Prostate gland (tissue), 2 donors: ENCODE data around the gene CLTB. TPM values are rescaled to one million over a fixed set of nuclear protein-coding genes. Genes with fewer than 3 reads are reported as not detected.

ENCODE experiments used
- DNase-seq: peaks from one replicate; pipeline ENCODE4 v3.0.0-alpha.2; 2019; ENCODE audit warnings: low spot score
- H3K27ac ChIP-seq, 2 donors: fragments of 200-600 bp; sonication (generic); 2 replicates each; pipeline ENCODE4 v1.5.1; 2017 to 2019
- H3K27me3 ChIP-seq: fragments of 200-600 bp; sonication (generic); replicated peaks from 2 replicates; pipeline ENCODE4 v1.5.1; 2019; ENCODE audit not compliant: insufficient read depth
- H3K36me3 ChIP-seq, 2 donors: fragments of 200-600 bp; sonication (generic); 1 replicate in 1 of 2; 2 replicates in 1 of 2; pipeline versions ENCODE4 v1.5.1 to v1.8.1; 2017 to 2019
- H3K4me1 ChIP-seq: fragments of 200-600 bp; sonication (generic); replicated peaks from 2 replicates; pipeline ENCODE4 v1.5.1; 2019
- H3K4me3 ChIP-seq, 2 donors: fragments of 200-600 bp; sonication (generic); 2 replicates each; pipeline ENCODE4 v1.5.1; 2017 to 2019
- H3K9me3 ChIP-seq: fragments of 200-600 bp; sonication (generic); 2 replicates; pipeline ENCODE4 v1.5.1; 2017
- POLR2A ChIP-seq: fragments of 450-650 bp; IDR thresholded peaks from one replicate; pipeline ENCODE4 v1.6.1; 2016; ENCODE audit warnings: antibody characterized with exemption, mild to moderate bottlenecking
- POLR2AphosphoS5 ChIP-seq: sonication (generic); formaldehyde crosslinking; IDR thresholded peaks from one replicate; pipeline ENCODE4 v1.6.1; 2017; ENCODE audit warnings: antibody characterized with exemption
- WGBS: methylation state at CpG from one replicate; pipeline ENCODE4 v1.1.5; 2018; 5-methylcytosine and 5-hydroxymethylcytosine counted together
- intact Hi-C: fragments of 100-400 bp; cut with DNase I; formaldehyde crosslinking; loops from one replicate; pipeline ENCODE4 v1.14.2; 2022
- total RNA-seq, 2 donors: library from RNA; depleted of rRNA; stranded (reverse); fragments of >200 nt; gene quantifications; one replicate each; pipeline ENCODE4 v1.1.0, GENCODE V29; 2016
- TF ChIP-seq, protein P1 (sequence below), 4 experiments: fragments of 200-600 bp in 2 of 4; fragments of 450-650 bp in 2 of 4; sonication (generic) in 2 of 4; IDR thresholded peaks; 1 replicate in 3 of 4; 2 replicates in 1 of 4; pipeline ENCODE4 v1.5.1; 2016 to 2019; ENCODE audit warnings: antibody characterized with exemption in 4 of 4, mild to moderate bottlenecking in 2 of 4, moderate library complexity in 2 of 4

The CLTB gene
- total RNA-seq, 2 donors from 2014 or later, result 105 to 125 TPM

DNA sequence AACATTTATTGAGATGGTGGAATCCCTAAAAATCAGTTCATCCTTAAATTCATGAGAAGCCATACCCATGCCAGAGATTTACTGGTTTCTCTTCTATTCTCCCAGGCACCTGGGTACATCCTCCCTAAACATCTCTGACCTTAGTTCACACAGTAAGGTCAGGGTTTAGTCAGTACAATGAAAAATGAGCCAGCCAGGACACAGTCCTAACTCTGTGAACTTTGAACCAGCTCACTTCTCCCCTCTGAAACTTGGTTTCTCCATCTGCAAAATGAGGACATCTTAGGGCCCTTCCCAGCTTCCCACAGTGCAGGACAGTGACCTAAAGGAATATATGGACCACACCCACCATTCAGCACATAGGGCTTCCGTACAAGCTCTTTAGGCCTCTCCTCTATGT, 29.8 kb downstream of the CLTB start:
- no peak overlapping the region for H3K27ac ChIP-seq
- intact Hi-C loops, result no loop called here
- no peak overlapping the region for H3K4me3 ChIP-seq
- no peaks in the 10 kb centered on the region for H3K27me3 ChIP-seq
- TF ChIP-seq POLR2A (no peak), POLR2AphosphoS5 (no peak)
- TF ChIP-seq, protein P1, sequence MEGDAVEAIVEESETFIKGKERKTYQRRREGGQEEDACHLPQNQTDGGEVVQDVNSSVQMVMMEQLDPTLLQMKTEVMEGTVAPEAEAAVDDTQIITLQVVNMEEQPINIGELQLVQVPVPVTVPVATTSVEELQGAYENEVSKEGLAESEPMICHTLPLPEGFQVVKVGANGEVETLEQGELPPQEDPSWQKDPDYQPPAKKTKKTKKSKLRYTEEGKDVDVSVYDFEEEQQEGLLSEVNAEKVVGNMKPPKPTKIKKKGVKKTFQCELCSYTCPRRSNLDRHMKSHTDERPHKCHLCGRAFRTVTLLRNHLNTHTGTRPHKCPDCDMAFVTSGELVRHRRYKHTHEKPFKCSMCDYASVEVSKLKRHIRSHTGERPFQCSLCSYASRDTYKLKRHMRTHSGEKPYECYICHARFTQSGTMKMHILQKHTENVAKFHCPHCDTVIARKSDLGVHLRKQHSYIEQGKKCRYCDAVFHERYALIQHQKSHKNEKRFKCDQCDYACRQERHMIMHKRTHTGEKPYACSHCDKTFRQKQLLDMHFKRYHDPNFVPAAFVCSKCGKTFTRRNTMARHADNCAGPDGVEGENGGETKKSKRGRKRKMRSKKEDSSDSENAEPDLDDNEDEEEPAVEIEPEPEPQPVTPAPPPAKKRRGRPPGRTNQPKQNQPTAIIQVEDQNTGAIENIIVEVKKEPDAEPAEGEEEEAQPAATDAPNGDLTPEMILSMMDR (IDR thresholded peaks at IDR 0.05), result no peak
- DNase-seq, result no peak
- H3K4me1 ChIP-seq, result no peaks in the 10 kb centered on the region
- H3K9me3 ChIP-seq, result no peaks in the 10 kb centered on the region
- WGBS, result 100% methylated on average over 1 of the region's 1 CpG
- peaks cover 0 to 4% of the 10 kb centered on the region in 2 donors for H3K36me3 ChIP-seq

DNA sequence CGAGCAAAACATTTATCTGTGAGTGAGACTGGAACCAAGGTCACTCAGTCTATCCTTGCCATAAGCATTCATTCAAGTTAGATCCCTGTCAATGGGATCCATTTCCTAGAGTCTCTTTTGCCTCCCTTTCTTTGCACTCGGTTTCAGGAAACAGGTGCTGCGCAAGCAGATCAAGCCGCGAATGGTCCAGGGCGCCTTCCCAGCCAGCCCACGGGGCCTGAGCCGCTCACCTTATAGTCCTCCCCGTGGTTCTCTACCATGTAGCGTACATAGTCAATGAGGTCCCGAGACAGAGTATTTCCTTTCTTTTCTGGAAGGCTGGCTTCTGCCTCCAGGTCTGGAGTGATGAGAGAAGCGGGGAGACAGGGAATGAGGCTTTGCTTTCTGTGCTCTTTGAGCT, 31.3 kb downstream of the CLTB start:
- no peak for DNase-seq
- no peaks in the 10 kb centered on the region for H3K9me3 ChIP-seq
- 90% methylated on average over 12 of the region's 12 CpGs for whole genome bisulfite sequencing
- H3K4me1 ChIP-seq, result no peaks in the 10 kb centered on the region
- no peak overlapping the region for H3K4me3 ChIP-seq
- no peak for TF ChIP-seq POLR2A
- TF ChIP-seq, protein P1 (IDR thresholded peaks at IDR 0.05), result no peak
- no peak for TF ChIP-seq POLR2AphosphoS5
- H3K36me3 ChIP-seq, result peaks cover 0 to 4% of the 10 kb centered on the region in 2 donors
- H3K27me3 ChIP-seq, result no peaks in the 10 kb centered on the region
- intact Hi-C loops, result no loop called here
- no peak overlapping the region for H3K27ac ChIP-seq

DNA sequence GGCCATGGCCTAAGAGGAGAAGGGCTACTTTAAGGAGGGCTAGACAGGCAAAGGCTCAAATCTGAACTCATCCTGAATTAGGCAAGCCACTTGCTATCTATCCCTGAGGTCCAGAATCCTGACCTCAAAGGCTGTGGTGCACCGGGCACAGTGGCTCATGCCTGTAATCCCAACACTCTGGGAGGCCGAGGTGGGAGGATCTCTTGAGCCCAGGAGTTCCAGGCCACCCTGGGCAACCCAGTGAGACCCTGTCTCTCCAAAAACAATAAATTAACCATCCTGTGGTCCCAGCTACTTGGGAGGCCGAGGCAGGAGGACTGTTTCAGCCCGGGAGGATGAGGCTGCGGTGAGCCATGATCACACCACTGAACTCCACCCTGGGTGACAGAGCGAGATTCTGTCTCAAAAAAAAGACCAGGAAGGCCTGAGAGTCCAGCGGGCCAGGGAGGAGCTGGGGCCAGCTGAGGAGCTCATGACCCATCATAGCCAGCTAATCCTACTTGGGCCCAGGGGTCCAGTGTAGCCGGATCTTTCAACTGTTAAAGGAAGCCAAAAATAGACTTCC, 31.9 kb downstream of the CLTB start:
- TF ChIP-seq, protein P1 (IDR thresholded peaks at IDR 0.05), result no peak
- no peak for TF ChIP-seq POLR2AphosphoS5
- no peak for TF ChIP-seq POLR2A
- 91% methylated on average over 8 of the region's 8 CpGs for WGBS
- intact Hi-C loops, result no loop called here
- no peaks in the 10 kb centered on the region for H3K27me3 ChIP-seq
- peaks cover 0 to 4% of the 10 kb centered on the region in 2 donors for H3K36me3 ChIP-seq
- no peaks in the 10 kb centered on the region for H3K4me1 ChIP-seq
- no peak for DNase-seq
- no peak overlapping the region for H3K27ac ChIP-seq
- H3K9me3 ChIP-seq, result no peaks in the 10 kb centered on the region
- no peak overlapping the region for H3K4me3 ChIP-seq

DNA sequence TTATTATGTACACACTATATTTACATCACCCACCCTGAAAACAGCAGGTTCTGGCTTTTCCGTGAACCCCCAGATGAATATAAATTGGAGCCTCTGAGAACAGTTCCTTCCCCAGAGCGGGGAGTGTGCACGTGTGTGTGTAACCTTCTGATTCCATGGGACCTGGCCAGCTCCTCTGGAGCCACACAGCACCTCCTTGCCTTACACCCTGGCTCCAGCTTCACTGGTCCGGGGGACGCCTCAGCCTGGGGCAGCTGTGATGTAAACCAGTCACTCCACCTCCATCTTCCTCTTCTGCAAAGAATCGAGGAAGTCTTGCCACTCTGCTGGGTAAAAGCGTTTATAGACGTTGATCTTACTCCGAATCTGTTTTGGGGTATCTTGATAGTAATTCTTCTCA, 32.4 kb downstream of the CLTB start:
- WGBS, result 85% methylated on average over 9 of the region's 9 CpGs

More for the DNA sequence above, 32.4 kb downstream of the CLTB start:
- TF ChIP-seq POLR2A (no peak), POLR2AphosphoS5 (no peak)
- TF ChIP-seq, protein P1 (IDR thresholded peaks at IDR 0.05), result no peak
- Histone ChIP-seq H3K4me1 (no peaks in the 10 kb centered on the region), H3K4me3 (no peak overlapping the region), H3K27me3 (no peaks in the 10 kb centered on the region), H3K36me3 (peaks cover 0 to 4% of the 10 kb centered on the region in 2 donors), H3K27ac (no peak overlapping the region), H3K9me3 (no peaks in the 10 kb centered on the region)
- intact Hi-C loops, result no loop called here
- DNase-seq, result no peak
